Measurements from ENCODE around the gene POU6F2. TPM values are rescaled to one million over a fixed set of nuclear protein-coding genes. Genes with fewer than 3 reads are reported as not detected.

Gene POU6F2
- total RNA-seq, 2 donors from 2014 or later, result 0.14 to 0.16 TPM

DNA sequence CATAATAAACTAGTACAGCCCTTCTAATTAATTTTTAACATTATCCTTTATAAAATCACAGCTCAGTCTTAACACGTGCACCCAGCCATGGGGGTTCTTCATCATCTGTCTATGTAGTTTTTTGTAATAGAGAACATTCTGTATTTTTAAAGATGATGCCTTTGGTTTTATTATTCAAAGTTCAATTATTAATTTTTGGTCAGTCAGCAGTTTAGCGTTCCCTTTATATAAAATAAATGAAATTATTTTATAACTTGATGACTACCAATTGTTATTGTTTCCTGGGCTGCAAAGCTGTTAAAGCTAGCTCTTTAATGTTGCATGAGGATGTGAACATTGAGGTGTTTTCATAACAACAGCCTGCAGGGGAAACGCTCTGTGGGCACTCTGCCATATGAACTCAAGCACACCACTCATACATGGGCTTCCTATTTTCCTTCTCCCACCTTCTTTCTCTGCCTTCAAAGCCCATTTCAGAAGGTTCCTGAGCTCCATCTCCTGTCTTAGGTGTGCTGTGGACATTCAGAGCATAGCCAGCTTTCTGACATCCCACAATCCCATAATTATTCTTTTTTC lies 416.5 kb downstream of the POU6F2 start:
- Mint-ChIP-seq H3K9me3 (no peaks in the 10 kb centered on the region), H3K4me1 (ENCODE audit: low read depth) (no peaks in the 10 kb centered on the region), H3K27ac (no peak overlapping the region), H3K36me3 (ENCODE audit: insufficient read depth in 2 of 2) (no peaks in the 10 kb centered on the region), H3K4me3 (no peak overlapping the region), H3K27me3 (ENCODE audit: low read depth) (peaks cover 37% of the 10 kb centered on the region)
- no peak for DNase-seq
- no peak for ATAC-seq (replicated peaks in 1 of 2)

DNA sequence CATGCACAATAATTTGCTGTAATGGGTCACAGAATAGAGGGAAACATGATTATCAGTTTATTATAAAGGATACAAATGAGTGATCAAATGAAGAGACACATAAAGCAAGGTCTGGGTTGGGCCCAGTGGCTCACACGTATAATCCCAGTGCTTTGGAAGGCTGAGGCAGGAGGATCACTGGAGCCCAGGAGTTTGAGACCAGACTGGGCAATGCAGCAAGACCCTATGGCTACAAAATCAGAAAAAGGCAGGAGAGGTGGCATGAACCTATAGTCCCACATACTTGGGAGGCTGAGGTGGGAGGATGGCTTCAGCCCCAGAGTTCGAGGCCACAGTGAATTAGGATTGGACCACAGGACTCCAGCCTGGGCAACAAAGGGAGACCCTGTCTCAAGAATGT lies 421.7 kb downstream of the POU6F2 start:
- H3K4me1 Mint-ChIP-seq (ENCODE audit: low read depth), result no peaks in the 10 kb centered on the region
- H3K27ac Mint-ChIP-seq, result no peak overlapping the region
- H3K9me3 Mint-ChIP-seq, result no peaks in the 10 kb centered on the region
- H3K4me3 Mint-ChIP-seq, result no peak overlapping the region
- ATAC-seq (replicated peaks in 1 of 2) (no peak), DNase-seq (no peak)
- no peaks in the 10 kb centered on the region for H3K36me3 Mint-ChIP-seq (ENCODE audit: insufficient read depth in 2 of 2)
- peaks cover 24% of the 10 kb centered on the region for H3K27me3 Mint-ChIP-seq (ENCODE audit: low read depth)

DNA sequence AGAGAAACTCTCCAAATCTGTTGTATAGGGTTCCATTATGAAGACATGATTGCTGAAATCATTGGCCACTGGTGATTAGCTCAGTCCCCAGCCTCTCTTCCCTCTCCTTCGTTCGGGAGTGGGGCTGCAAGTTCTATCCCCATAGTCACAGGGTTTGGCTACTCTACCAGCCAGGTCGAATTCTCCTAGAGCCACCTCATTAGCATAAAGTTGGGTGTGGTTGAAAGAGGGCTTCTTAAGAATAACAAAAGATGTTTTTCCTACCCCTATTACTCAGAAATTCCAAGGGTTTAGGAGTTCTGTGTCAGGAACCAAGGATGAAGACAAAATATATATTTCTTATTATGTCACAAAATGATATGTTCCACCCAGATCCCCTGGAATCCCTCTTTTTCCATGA lies 422.3 kb downstream of the POU6F2 start:
- H3K9me3 Mint-ChIP-seq, result no peaks in the 10 kb centered on the region
- H3K4me1 Mint-ChIP-seq (ENCODE audit: low read depth), result no peaks in the 10 kb centered on the region
- H3K27ac Mint-ChIP-seq, result no peak overlapping the region
- peaks cover 19% of the 10 kb centered on the region for H3K27me3 Mint-ChIP-seq (ENCODE audit: low read depth)
- ATAC-seq (replicated peaks in 1 of 2) (no peak), DNase-seq (no peak)
- no peaks in the 10 kb centered on the region for H3K36me3 Mint-ChIP-seq (ENCODE audit: insufficient read depth in 2 of 2)
- H3K4me3 Mint-ChIP-seq, result no peak overlapping the region

DNA sequence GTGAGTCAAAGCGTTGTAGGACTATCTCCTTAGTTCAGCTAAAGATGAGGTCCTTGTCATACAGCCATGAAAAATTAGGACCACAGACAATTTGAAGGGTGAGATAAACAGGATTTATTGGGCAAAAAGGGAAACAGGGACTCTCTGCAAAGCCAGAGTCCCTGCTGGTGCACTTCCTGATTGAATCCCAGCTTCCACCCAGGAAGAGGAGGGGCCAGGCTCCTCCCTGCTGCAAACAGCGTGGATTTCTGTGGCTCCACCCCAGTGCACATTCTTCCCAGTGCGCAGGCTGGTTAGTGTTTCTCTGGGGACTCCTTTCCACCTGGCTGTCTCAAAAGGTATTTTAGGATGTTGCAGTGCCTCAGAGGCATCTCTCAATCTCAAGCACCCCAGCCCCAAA lies 423.1 kb downstream of the POU6F2 start:
- H3K9me3 Mint-ChIP-seq, result no peaks in the 10 kb centered on the region

DNA sequence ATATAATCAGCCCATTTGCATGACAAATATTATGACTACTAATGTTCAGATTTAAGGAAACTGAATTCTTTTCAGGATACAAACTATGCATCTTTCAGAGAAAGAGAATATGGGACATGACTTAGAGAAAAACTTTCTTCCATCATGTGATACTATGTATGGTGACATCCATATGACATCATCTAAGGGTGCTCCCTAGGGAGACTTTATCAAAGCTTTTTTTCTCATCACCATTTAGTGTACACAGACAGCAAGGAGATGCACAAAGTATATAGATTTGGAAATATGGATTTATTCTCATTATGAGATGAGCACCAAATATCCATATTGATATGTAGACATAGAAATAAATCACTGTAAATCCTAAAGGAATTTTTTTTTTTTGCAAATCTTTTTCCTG lies 424.3 kb downstream of the POU6F2 start:
- Mint-ChIP-seq H3K4me3 (no peak overlapping the region), H3K27ac (no peak overlapping the region), H3K36me3 (ENCODE audit: insufficient read depth in 2 of 2) (no peaks in the 10 kb centered on the region), H3K27me3 (ENCODE audit: low read depth) (peaks cover 23% of the 10 kb centered on the region), H3K9me3 (no peaks in the 10 kb centered on the region), H3K4me1 (ENCODE audit: low read depth) (no peaks in the 10 kb centered on the region)
- no peak for ATAC-seq (replicated peaks in 1 of 2)
- DNase-seq, result no peak

More for the DNA sequence above, 423.1 kb downstream of the POU6F2 start:
- DNase-seq (no peak), ATAC-seq (replicated peaks in 1 of 2) (no peak)
- no peaks in the 10 kb centered on the region for H3K36me3 Mint-ChIP-seq (ENCODE audit: insufficient read depth in 2 of 2)
- no peaks in the 10 kb centered on the region for H3K4me1 Mint-ChIP-seq (ENCODE audit: low read depth)
- no peak overlapping the region for H3K27ac Mint-ChIP-seq
- H3K4me3 Mint-ChIP-seq, result no peak overlapping the region
- H3K27me3 Mint-ChIP-seq (ENCODE audit: low read depth), result peaks cover 12% of the 10 kb centered on the region

DNA sequence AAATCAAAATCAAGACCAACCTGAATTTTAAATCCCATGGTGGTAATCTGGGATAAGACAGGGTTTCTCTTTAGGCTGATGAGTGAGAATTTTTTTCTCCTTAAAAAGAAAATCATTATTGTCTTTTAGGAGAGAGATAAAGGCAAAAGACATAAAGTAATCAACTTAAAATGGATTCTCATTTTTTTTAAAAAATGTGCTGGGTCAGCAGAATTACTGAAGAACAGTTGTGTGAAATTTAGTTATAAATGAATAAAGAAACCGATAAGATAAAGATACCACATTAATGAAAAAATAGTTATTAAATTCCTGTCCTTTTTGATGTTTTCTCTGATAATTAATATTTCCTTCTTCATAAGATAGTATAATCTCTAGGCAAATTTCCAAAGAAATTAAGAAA lies 427.2 kb downstream of the POU6F2 start:
- Mint-ChIP-seq H3K36me3 (ENCODE audit: insufficient read depth in 2 of 2) (no peaks in the 10 kb centered on the region), H3K4me1 (ENCODE audit: low read depth) (peaks cover 7% of the 10 kb centered on the region)
- ATAC-seq (replicated peaks in 1 of 2), result no peak

DNA sequence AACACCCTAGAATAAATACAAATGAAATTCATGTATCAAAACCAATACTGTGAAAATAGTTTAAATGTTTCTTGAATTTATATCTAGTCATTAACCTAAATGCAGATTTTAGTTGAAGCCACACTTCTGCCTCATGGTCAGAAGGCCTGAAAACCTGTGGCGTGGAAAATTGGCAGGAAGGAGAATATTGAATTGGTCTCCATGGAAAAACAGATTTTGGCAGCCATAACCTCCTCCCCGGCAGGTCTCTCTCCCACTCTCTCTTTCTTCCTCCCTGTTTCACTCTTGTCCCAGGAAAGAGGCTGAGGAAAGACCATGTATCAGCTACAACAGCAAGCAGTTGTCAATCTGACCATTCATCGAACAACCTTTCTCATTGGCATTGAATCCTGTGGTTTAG lies 427.9 kb downstream of the POU6F2 start:
- ATAC-seq (replicated peaks in 1 of 2) (no peak), DNase-seq (no peak)
- H3K4me3 Mint-ChIP-seq, result no peak overlapping the region
- no peak overlapping the region for H3K27ac Mint-ChIP-seq
- peaks cover 27% of the 10 kb centered on the region for H3K27me3 Mint-ChIP-seq (ENCODE audit: low read depth)
- H3K36me3 Mint-ChIP-seq (ENCODE audit: insufficient read depth in 2 of 2), result no peaks in the 10 kb centered on the region
- H3K9me3 Mint-ChIP-seq, result no peaks in the 10 kb centered on the region
- peaks cover 14% of the 10 kb centered on the region for H3K4me1 Mint-ChIP-seq (ENCODE audit: low read depth)

More for the DNA sequence above, 427.2 kb downstream of the POU6F2 start:
- Mint-ChIP-seq H3K9me3 (no peaks in the 10 kb centered on the region), H3K4me3 (no peak overlapping the region), H3K27me3 (ENCODE audit: low read depth) (peaks cover 24% of the 10 kb centered on the region), H3K27ac (no peak overlapping the region)
- no peak for DNase-seq

DNA sequence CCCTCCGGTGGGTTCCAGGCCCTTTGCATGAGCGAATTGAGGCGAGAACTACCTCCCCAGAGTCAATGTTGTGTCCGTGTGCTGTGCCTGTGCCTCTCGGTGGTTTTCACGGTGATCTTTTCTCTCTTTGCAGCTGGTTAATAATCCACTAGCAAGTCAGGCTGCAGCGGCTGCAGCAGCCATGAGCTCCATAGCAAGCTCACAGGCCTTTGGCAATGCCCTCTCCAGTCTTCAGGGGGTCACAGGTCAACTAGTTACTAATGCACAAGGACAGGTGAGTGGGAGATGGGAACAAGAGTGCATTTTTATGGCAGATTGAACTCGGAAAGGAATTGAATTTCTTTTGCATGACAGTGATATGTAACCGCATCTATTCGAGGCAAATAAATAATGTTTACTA lies 428.8 kb downstream of the POU6F2 start:
- H3K27ac Mint-ChIP-seq, result no peak overlapping the region
- DNase-seq (no peak), ATAC-seq (replicated peaks in 1 of 2) (no peak)
- H3K4me1 Mint-ChIP-seq (ENCODE audit: low read depth), result peaks cover 21% of the 10 kb centered on the region
- H3K27me3 Mint-ChIP-seq (ENCODE audit: low read depth), result peaks cover 36% of the 10 kb centered on the region
- H3K36me3 Mint-ChIP-seq (ENCODE audit: insufficient read depth in 2 of 2), result no peaks in the 10 kb centered on the region
- no peaks in the 10 kb centered on the region for H3K9me3 Mint-ChIP-seq
- no peak overlapping the region for H3K4me3 Mint-ChIP-seq

DNA sequence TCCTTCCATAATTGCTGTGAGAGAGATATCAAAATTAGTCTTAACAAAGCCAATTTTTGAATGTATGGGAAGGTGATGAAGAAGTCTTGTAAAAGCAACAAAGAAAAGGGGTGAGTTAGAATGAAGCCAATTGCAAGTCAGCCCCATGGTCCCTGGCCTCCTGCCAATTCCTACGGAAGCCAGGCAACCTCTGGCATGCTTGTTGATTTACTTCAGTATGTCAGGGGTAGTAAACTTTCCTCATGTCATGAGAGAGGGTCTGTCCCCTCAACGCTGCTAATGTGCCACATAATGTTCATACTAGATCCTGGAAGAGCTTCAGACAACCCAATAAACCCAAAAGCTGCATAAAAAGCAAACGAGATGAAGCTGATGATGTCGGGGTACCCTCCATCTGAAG lies 429.4 kb downstream of the POU6F2 start:
- no peak for DNase-seq
- no peak overlapping the region for H3K4me3 Mint-ChIP-seq
- H3K9me3 Mint-ChIP-seq, result no peaks in the 10 kb centered on the region
- H3K36me3 Mint-ChIP-seq (ENCODE audit: insufficient read depth in 2 of 2), result no peaks in the 10 kb centered on the region
- no peak for ATAC-seq (replicated peaks in 1 of 2)
- H3K27me3 Mint-ChIP-seq (ENCODE audit: low read depth), result peaks cover 43% of the 10 kb centered on the region
- H3K27ac Mint-ChIP-seq, result no peak overlapping the region
- H3K4me1 Mint-ChIP-seq (ENCODE audit: low read depth), result peaks cover 21% of the 10 kb centered on the region

DNA sequence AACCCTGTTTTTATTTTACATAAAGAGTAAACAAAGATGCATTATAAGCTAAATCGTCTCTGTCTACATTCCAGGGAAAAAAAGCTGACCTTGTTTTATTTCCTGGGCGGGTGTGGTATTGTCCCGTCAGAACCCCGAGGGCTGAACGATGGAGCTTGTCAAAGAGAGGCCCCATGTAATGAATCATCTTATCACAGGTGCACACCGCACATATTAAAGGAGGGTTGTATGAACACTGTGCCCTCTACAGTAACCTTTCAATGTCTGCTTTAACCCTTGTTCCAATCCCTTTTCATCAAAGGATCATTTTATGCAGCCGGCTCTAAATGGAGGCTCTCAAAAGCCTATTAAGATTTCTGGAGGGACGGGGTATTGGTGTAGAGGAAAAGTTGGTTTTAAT lies 430.0 kb downstream of the POU6F2 start:
- peaks cover 21% of the 10 kb centered on the region for H3K4me1 Mint-ChIP-seq (ENCODE audit: low read depth)

DNA sequence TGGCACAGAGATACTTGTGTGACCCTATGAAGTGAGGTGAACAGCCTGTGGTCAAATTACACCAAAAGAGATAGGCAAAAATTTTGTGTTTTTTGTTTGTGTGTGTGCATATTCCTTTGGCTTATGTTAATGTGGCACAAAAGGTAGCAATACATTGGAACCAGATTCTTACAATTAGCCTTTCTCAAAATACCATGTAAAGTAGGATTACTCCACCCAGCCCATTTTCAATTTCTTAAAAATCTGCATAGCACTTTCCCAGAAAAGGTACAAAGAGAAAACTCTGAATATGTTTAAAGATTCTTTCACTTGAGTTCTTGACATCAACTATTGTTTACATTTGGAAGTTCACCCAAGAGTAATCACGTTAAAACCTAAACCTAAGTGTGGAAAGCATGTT lies 431.2 kb downstream of the POU6F2 start:
- no peak for ATAC-seq (replicated peaks in 1 of 2)
- Mint-ChIP-seq H3K27ac (no peak overlapping the region), H3K9me3 (no peaks in the 10 kb centered on the region), H3K4me1 (ENCODE audit: low read depth) (peaks cover 23% of the 10 kb centered on the region), H3K27me3 (ENCODE audit: low read depth) (peaks cover 48% of the 10 kb centered on the region), H3K36me3 (ENCODE audit: insufficient read depth in 2 of 2) (no peaks in the 10 kb centered on the region), H3K4me3 (no peak overlapping the region)
- no peak for DNase-seq

More for the DNA sequence above, 430.0 kb downstream of the POU6F2 start:
- Mint-ChIP-seq H3K36me3 (ENCODE audit: insufficient read depth in 2 of 2) (no peaks in the 10 kb centered on the region), H3K27me3 (ENCODE audit: low read depth) (peaks cover 45% of the 10 kb centered on the region), H3K4me3 (no peak overlapping the region), H3K27ac (no peak overlapping the region), H3K9me3 (no peaks in the 10 kb centered on the region)
- ATAC-seq (replicated peaks in 1 of 2), result no peak
- DNase-seq, result no peak

DNA sequence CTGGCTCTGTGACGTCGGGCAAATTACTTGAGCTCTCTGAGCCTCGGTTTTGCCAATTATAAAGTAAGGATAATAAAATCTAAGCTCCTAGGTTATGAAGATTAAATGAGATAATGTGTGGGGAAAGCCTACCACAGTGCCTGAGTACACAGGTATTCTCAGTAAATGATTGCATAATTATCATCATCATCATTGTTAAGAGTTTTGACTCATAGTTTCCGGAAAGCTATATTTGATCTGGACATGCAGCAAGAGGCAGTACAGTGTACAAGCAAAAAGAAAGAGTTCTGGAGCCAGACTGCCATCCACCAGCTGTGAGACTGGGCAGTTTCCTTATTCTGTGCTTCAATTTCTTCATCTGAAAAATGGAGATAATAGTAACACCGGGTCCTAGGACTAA lies 432.9 kb downstream of the POU6F2 start:
- no peak for ATAC-seq (replicated peaks in 1 of 2)
- DNase-seq, result no peak
- Mint-ChIP-seq H3K36me3 (ENCODE audit: insufficient read depth in 2 of 2) (no peaks in the 10 kb centered on the region), H3K4me3 (no peak overlapping the region), H3K27me3 (ENCODE audit: low read depth) (peaks cover 60% of the 10 kb centered on the region), H3K27ac (no peak overlapping the region), H3K9me3 (no peaks in the 10 kb centered on the region), H3K4me1 (ENCODE audit: low read depth) (peaks cover 28% of the 10 kb centered on the region)

DNA sequence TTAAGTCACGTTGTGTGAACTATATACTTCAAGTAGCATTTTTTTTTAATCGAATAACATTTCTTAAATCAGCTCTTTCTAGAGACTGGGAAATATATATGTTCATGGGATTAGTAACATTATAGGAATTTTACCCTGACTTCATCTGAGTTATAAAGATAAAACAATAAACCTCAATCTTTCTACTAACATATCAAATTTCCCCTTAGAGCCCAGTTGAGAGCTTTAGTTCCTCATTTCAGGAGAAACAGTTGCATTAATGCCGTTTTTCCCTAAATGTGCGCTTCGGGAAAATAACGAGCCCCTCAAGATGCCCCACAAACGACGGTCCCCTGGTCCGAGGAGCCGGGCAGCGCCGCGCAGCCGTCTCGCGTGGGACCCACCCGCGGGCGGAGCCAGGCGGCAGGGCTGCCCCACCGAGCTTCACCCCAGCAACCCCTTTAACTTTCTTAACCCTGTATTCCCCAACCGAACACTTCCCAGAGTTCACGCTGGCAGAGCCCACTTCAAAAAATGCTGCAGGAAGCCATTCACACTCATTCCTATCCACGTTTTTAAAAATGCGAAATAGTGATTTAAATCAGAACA lies 436.0 kb downstream of the POU6F2 start:
- Mint-ChIP-seq H3K36me3 (ENCODE audit: insufficient read depth in 2 of 2) (no peaks in the 10 kb centered on the region), H3K4me1 (ENCODE audit: low read depth) (peaks cover 28% of the 10 kb centered on the region), H3K9me3 (no peaks in the 10 kb centered on the region), H3K27me3 (ENCODE audit: low read depth) (peaks cover 71% of the 10 kb centered on the region), H3K27ac (no peak overlapping the region), H3K4me3 (peak overlapping the region; percentile 87 to 96)
- DNase-seq, result no peak
- peak in 1 of 2 donors; percentile 22 for ATAC-seq (replicated peaks in 1 of 2)

All from activated T-cell treated with anti-CD3 and anti-CD28 coated beads, Interleukin-2, amount 50 U/mL, for 72 hours (primary cell).